GM12874 (cell line): Measurements from ENCODE around the gene ZNF277.

Source experiments
- TF ChIP-seq, protein P1 (sequence below): IDR thresholded peaks from 2 replicates; pipeline ENCODE4 v1.5.1; 2011; ENCODE audit warnings: low read depth, mild to moderate bottlenecking, control low read depth, low read length, moderate library complexity; ENCODE audit not compliant: insufficient read depth

The ZNF277 gene

GRCh38 chr7:112206238-112206990 is at the start of gene ZNF277, which contains the start of gene DOCK4:
ZNF277 (plus strand) TSS chr7:112206695; CDS start chr7:112206717, 22 bp downstream.
DOCK4 (minus strand) TSS chr7:112206399; CDS start chr7:112206138, 261 bp downstream.
- TF ChIP-seq, protein P1, sequence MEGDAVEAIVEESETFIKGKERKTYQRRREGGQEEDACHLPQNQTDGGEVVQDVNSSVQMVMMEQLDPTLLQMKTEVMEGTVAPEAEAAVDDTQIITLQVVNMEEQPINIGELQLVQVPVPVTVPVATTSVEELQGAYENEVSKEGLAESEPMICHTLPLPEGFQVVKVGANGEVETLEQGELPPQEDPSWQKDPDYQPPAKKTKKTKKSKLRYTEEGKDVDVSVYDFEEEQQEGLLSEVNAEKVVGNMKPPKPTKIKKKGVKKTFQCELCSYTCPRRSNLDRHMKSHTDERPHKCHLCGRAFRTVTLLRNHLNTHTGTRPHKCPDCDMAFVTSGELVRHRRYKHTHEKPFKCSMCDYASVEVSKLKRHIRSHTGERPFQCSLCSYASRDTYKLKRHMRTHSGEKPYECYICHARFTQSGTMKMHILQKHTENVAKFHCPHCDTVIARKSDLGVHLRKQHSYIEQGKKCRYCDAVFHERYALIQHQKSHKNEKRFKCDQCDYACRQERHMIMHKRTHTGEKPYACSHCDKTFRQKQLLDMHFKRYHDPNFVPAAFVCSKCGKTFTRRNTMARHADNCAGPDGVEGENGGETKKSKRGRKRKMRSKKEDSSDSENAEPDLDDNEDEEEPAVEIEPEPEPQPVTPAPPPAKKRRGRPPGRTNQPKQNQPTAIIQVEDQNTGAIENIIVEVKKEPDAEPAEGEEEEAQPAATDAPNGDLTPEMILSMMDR = no peak

DNA sequence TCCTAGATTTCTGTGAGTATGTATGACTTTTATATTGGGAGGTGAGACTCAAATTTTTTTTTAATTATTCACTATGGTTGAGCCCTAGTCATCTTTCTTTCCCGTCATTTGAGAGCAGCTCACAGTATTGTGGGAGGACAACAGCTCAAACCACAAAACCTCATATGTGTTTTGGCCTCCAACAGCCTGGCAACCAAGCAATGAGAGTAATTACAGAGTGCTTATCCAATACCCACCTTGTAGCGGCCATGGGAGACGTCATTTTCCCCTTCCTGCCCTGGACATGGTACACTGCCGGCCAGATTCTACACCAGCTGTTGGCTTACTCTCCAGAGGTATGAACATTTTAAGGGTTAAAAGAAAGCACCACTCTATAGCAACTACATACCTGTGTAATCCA is 49.4 kb upstream of the ZNF277 start:
- TF ChIP-seq, protein P1 = no peak

- TF ChIP-seq, protein P1 = no peak
Observed at GRCh38 chr7:112159351-112159750, 47.1 kb upstream of the ZNF277 start.

DNA sequence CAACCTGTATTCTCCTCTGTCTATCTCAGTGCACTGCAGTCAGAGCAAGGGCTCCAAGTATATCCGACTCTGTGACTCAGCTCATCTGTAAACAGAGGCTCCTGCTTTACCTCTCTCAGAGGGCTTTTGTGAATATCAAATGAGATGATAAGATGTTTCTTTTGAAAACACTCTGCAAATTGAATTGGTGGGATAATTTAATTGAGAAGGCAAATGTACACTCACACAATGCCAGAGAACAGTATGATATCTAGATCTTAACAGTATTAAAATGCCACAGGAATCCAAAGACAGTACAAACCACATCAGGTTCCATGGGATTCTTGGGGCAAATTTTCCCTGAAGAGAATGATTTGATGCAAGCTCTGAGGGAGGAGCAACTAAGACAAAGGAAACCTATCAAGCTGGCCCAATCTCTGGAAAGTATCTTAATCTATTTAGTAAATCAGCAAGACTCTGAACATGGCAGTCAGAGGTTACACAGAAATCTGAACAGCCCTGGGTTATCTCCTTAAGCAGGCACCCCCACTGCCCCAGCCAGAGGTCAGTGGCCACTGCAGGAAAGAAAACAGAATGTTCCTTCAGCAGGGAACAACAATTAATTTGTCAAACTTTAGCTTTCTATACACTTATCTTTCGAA is 46.2 kb upstream of the ZNF277 start:
- TF ChIP-seq, protein P1 = no peak

DNA sequence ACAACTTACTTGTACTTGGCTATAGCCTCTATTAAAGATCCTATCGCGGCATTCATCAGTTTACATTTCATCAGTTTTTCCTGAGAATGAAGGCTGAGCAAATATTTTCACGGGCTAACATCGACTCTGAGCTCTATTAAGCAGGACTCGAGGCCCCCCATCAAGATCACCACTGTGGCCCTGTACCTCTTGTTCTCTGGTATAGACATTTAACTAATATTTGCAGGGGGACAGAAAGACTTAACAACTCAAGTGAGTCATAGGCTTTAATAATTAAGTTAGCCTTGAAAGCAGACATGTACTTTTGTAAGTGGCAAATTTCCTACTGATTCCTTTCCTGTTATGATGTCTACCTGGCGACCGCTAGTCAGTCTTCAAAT is 45.7 kb upstream of the ZNF277 start:
- TF ChIP-seq, protein P1 = no peak

DNA sequence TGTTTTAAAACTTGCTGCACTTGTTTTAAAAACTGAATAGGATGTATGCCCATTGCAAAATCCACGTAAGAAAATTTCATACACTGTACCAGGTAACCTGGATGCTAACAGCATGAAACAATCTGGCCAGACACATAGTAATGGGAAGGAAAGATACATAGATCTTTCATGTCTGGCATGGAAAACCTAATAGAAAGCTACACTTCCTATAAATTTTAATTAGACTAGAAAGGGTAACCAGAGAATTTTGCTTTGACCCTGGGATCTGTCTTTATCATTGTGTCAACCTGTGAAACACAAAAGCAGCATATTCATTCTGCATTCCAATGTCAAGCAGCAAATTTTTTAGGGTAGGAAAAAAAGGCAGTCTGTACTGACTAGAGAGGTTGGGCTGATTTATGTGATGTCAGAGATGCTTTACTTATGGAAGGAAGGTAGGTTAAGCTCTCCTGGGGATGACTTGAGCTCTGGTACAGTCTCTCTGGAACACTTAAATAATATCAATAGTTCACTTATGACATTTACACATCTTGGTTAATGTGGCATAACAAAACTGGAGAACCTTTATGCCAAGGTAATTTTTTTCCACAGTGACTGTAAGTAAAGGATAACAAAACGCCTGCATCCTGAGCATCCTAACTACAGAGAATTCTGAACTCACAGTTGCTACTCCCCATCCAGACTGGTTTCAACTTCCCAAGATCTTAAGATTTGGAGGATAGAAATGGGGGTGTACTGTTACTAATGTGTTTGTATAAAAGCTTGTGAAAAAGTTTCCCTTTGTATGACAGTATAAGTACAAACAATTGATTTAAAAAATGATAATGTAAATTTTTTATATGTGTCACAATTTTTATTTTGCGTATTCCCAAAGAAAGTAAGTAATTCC is 45.0 kb upstream of the ZNF277 start:
- TF ChIP-seq, protein P1 = no peak
